Uterus (tissue), 2 donors: ENCODE data around the gene LRRC40.

Experiments used
- CTCF ChIP-seq, 4 experiments: fragments of 200-600 bp in 2 of 4; fragments of 450-650 bp in 2 of 4; sonication (generic) in 2 of 4; IDR thresholded peaks; one replicate each; pipeline ENCODE4 v1.5.1; 2016 to 2019; ENCODE audit warnings: antibody characterized with exemption in 4 of 4, mild to moderate bottlenecking in 2 of 4, moderate library complexity in 1 of 4
- POLR2A ChIP-seq, 2 donors: fragments of 450-650 bp; IDR thresholded peaks; one replicate each; pipeline ENCODE4 v1.6.1; 2016; ENCODE audit warnings: antibody characterized with exemption in 2 of 2, mild to moderate bottlenecking in 1 of 2, moderate library complexity in 1 of 2

- TF ChIP-seq CTCF (IDR thresholded peaks at IDR 0.05) (no peak), POLR2A (IDR thresholded peaks at IDR 0.05) (no peak)
Measured at GRCh38 chr1:70140343-70140742, 65.0 kb downstream of the LRRC40 start.
